HL-60/S4 treated with retinoic acid at 250 ng/mL for 4 days and 3 days (cell line): ENCODE measurements around the gene IQCH.
"Not testable (repeated sequence)": the region's sequence is repeated elsewhere in the genome, so short reads cannot be mapped to it uniquely, and the experiment has no call there.

ENCODE experiments used
- in situ Hi-C: fragments of 300-500 bp; cut with MboI; formaldehyde crosslinking; loops from 2 replicates; pipeline ENCODE4 v1.7.0; 2022; ENCODE audit warnings: low sequenced_read_pairs

IQCH gene

GRCh38 chr15:67244971-67245478, 9.6 kb upstream of the IQCH start:
- in situ Hi-C loops: no loop called here

- in situ Hi-C loops: not testable (repeated sequence)
Observed at GRCh38 chr15:67246606-67247005, 8.0 kb upstream of the IQCH start.

- in situ Hi-C loops: no loop called here
Observed at GRCh38 chr15:67248011-67248505, 6.5 kb upstream of the IQCH start.

- in situ Hi-C loops: no loop called here
Observed at GRCh38 chr15:67249830-67250229, 4.8 kb upstream of the IQCH start.

- in situ Hi-C loops: no loop called here
Observed at GRCh38 chr15:67251318-67251717, 3.3 kb upstream of the IQCH start.

GRCh38 chr15:67253101-67253500, 1.5 kb upstream of the IQCH start:
- in situ Hi-C loops: no loop called here

GRCh38 chr15:67253549-67254237, 893 bp upstream of the IQCH start:
- in situ Hi-C loops: no loop called here

- in situ Hi-C loops: no loop called here
Observed at GRCh38 chr15:67256051-67256450, 1.5 kb downstream of the IQCH start.

- in situ Hi-C loops: not testable (repeated sequence)
Observed at GRCh38 chr15:67258412-67258811, 3.8 kb downstream of the IQCH start.

GRCh38 chr15:67259379-67259778, 4.8 kb downstream of the IQCH start:
- in situ Hi-C loops: no loop called here

GRCh38 chr15:67259806-67260205, 5.2 kb downstream of the IQCH start:
- in situ Hi-C loops: no loop called here

GRCh38 chr15:67266870-67267269, 12.3 kb downstream of the IQCH start:
- in situ Hi-C loops: no loop called here

- in situ Hi-C loops: no loop called here
Observed at GRCh38 chr15:67267440-67267839, 12.9 kb downstream of the IQCH start.

- in situ Hi-C loops: no loop called here
Observed at GRCh38 chr15:67267951-67268941, 13.7 kb downstream of the IQCH start.

- in situ Hi-C loops: no loop called here
Observed at GRCh38 chr15:67274236-67274635, 19.6 kb downstream of the IQCH start.

GRCh38 chr15:67276666-67277065, 22.1 kb downstream of the IQCH start:
- in situ Hi-C loops: no loop called here

- in situ Hi-C loops: no loop called here
Observed at GRCh38 chr15:67280217-67280616, 25.6 kb downstream of the IQCH start.

GRCh38 chr15:67281714-67282113, 27.1 kb downstream of the IQCH start:
- in situ Hi-C loops: no loop called here

GRCh38 chr15:67285625-67286024, 31.0 kb downstream of the IQCH start:
- in situ Hi-C loops: not testable (repeated sequence)

- in situ Hi-C loops: not testable (repeated sequence)
Observed at GRCh38 chr15:67286400-67286799, 31.8 kb downstream of the IQCH start.

- in situ Hi-C loops: no loop called here
Observed at GRCh38 chr15:67290319-67290718, 35.7 kb downstream of the IQCH start.

GRCh38 chr15:67296188-67296587, 41.6 kb downstream of the IQCH start:
- in situ Hi-C loops: no loop called here
